A204.1 (cell line): ENCODE results near the gene TRAPPC12.
"Not testable (repeated sequence)": the region's sequence is repeated elsewhere in the genome, so short reads cannot be mapped to it uniquely, and the experiment has no call there.

Experiments
- FAIRE-seq: peaks from 2 replicates; lab custom pipeline; 2012; peaks lifted over from hg19 to GRCh38; lab: Jason Lieb, UNC

The TRAPPC12 gene

DNA sequence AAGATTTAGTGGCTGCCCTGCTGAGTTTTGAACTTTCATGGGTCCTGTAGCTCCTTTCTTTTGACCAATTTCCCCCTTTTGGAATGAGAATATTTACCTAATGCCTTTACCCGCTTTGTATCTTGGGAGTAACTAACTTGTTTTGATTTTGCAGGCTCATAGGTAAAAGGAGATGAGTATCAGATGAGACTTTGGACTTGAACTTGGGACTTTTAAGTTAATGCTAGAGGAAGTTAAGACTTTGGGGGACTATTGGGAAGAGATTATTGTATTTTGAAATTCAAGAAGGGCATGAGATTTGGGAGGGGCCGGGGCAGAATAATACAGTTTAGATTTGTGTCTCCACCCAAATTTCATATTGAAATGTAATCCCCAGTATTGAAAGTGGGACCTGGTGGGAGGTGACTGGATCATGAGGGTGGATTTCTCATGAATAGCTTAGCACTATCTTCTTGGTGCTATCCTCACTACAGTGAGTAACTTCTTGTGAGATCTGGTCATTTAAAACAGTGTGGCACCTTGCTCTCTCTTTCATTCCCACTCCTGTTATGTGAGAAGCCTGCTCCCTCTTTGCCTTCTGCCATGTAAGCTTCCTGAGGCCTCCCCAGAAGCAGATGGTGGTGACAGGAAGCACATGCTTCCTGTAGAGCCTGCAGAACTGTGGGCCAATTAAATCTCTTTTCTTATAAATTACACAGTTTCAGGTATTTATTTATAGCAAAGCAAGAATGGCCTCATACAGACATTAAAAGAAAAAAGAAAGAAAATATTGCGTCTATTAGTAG is 133.7 kb downstream of the TRAPPC12 start:
- no peak for FAIRE-seq

DNA sequence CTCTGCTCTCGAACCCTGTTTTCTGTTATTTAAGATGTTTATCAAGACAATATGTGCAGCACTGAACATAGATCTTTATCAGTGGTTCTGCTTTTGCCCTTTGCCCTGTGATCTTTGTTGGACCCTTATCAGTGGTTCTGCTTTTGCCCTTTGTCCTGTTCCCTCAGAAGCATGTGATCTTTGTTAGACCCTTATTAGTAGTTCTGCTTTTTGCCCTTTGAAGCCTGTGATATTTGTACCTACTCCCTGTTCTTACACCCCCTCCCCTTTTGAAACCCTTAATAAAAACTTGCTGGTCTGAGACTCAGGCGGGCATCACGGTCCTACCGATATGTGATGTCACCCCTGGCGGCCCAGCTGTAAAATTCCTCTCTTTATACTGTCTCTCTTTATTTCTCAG is 135.9 kb downstream of the TRAPPC12 start:
- FAIRE-seq, result not testable (repeated sequence)

GRCh38 chr2:3516831-3517230 is 137.3 kb downstream of the TRAPPC12 start:
- no peak for FAIRE-seq

- FAIRE-seq, result no peak
These were observed 138.5 kb downstream of the TRAPPC12 start for GRCh38 chr2:3517948-3518495.

DNA sequence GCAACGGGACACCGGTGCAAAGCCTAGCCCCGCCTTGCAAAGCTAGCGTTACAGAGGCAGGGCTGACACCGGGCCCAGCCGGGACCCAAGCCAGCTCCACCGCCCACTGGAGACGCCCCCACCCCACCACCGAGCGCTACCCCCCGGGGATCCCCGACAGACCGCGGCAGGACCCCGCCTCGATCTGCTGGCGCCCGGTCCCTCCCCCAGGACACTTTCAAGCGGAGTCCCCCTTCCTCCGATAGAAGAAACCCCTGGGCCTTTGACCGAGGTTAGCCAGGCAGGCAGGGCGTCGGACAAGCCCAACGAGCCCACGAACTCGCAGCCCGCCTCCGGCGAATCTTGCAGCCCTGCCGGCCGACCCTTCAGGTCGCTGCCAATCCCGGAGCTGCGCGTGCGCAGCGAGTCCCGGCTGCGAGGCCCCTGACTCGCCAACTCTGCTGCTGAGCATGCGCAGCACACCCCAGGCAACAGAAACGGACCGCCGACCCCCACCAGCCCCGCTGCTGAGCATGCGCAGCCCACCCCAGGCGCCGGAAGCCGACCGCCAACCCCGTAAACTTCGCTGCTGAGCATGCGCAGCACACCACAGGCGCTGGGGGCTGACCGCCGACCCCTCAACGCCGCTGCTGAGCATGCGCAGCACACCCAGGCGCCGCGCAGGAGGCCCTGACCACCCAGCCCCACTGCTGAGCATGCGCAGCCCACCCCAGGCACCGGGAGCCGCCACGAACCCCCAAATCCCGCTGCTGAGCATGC is 139.2 kb downstream of the TRAPPC12 start:
- FAIRE-seq, result no peak

DNA sequence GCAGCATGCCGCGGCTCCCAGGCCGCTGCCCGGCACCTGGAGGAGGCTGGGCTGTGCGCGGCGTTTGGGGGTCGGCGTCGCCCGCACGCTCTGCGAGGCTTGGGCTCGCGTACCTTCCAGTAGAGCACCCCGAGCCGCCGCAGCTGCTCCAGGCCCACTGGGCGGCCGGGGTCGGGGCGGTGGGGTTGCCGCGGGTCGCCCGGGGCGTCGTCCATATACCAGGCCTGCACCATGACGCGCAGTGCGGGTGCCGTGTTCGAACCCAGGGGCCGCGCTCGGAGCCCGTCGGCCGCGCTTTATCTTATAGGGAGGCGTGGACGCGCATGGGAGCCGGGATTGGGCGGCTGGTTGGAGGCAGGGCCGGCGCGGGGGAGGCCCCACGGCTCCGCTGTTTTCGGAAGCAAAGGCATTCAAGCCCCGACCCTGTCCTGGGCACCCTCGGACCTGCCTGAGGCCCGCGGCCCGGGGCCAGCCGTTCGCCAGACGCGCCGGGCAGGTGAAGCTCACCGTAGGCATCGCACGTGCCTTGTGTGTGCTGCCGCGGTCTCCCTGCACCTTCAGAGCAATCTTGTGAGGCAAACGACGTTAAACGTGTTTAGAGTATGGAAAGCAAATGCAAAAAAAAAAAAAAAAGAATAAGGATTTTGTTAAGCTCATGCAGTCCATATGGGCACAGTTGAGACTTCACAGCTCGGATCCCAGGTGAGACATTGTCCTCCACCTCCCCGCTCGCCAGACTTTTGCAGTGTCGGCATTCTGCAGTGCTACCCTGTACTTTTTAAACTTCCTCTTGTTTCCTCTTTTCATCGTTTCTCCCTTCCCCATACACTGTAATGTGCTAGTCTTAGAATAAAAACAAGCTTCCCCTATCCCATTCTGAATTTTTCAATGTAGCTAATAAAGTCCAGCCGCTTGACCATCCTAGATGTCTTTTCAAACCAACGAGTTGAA is 140.0 kb downstream of the TRAPPC12 start, which contains the start of gene ADI1:
ADI1 (minus strand) TSS at position 277 of the 951 bp plus-strand sequence; CDS start at position 233, 44 bp downstream.
- FAIRE-seq, result no peak

- no peak for FAIRE-seq
These were observed 141.1 kb downstream of the TRAPPC12 start for GRCh38 chr2:3520591-3520990.

GRCh38 chr2:3522961-3523421 is 143.5 kb downstream of the TRAPPC12 start:
- FAIRE-seq, result no peak

- no peak for FAIRE-seq
These were observed 144.1 kb downstream of the TRAPPC12 start for GRCh38 chr2:3523551-3524041.

DNA sequence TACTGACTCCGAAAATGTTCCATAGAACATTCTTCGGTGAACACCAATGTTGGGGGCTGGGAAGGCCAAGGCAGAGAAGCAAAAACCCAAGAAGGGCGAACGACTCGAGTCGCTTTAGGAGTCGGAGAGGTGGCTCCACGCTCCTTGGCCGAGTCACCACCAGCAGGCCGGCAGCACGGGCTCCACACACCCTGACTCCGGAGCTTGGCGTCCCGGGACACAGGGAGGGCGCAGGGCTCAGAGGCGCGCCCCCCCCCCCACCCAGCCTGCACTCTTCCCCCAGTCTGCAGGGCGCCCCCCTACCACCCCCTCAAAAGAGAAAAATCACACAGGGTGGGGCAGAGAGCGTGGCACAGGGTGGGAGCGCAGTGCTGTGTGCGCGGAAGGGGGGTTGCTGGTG is 147.4 kb downstream of the TRAPPC12 start:
- FAIRE-seq, result no peak

DNA sequence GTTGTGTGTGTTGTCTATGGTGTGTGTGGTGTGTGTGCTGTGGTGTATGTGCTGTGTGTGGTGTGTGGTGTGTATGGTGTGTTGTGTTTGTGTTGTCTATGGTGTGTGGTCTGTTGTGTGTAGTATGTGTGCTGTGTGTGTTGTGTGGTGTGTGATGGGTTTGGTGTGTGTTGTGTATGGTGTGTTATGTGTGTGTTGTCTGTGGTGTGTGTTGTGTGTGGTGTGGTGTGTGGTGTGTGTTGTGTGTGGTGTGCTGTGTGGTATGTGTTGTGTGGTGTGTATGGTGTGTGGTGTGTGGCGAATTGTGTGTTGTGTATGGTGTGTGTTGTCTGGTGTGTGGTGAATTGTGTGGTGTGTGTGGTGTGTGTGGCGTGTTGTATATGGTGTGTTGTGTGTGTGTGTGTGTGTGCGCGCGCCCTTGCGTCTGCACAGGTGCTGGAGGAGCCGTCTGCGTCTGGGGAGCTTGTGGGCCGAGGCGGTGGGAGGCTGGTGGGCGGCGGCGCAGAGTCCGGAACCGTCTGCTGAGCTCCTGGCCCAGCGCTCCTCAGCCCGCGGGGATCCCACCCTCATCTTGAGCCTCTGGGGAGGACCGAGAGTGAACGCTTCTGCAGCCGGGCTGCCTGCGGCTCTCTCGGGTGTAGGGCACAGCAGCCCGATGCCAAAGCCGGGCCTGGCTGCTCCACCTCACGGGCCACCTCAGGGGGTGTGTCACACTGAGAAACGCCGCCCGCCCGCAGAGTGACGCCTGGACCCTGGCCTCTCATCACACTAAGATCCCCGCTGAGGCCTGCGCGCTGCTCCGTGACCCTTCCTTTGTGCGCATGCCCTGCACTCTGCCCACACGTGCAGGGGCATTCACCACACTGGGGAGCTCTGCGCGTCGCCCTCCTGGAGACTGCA is 148.6 kb downstream of the TRAPPC12 start:
- no peak for FAIRE-seq
